Erythroblast (primary cell): ENCODE data around the gene SPDEF.

Source experiments
- GATA1 ChIP-seq: IDR thresholded peaks from 2 replicates; pipeline ENCODE4 v1.6.1; 2011; ENCODE audit warnings: low read depth, mild to moderate bottlenecking, control low read depth, low read length, moderate library complexity
- POLR2A ChIP-seq: IDR thresholded peaks from 2 replicates; pipeline ENCODE4 v1.6.1; 2011; ENCODE audit warnings: mild to moderate bottlenecking, low read length

GRCh38 chr6:34554291-34555006 lies 1.7 kb downstream of the SPDEF start:
- TF ChIP-seq POLR2A (no peak), GATA1 (no peak)
